Fibroblast of skin of left biceps (primary cell): ENCODE results near the gene MAP4.

ENCODE experiments used
- DNase-seq, 2 experiments: peaks; one replicate each; pipeline ENCODE4 v3.0.0-alpha.2; 2013; ENCODE audit warnings: low read depth in 2 of 2

Gene MAP4

DNA sequence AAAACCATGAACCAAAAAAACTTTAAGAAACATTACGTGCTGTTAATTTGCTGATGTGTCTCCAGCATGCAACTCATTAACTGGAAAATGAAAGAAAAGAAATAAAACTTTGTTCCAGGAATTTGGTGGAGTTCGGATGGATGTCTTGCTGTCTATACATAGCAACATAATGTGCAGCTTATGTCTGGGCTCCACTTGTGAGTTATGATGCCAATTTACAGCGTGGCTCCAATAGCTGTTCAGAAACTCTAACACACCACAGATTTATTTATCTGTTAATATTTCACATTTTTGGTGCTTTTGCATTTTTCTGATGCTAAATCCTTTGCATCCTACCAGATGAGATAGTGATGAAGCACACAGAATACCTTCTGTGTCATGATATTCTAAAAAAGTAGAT is 45.1 kb downstream of the MAP4 start:
- no peak for DNase-seq

DNA sequence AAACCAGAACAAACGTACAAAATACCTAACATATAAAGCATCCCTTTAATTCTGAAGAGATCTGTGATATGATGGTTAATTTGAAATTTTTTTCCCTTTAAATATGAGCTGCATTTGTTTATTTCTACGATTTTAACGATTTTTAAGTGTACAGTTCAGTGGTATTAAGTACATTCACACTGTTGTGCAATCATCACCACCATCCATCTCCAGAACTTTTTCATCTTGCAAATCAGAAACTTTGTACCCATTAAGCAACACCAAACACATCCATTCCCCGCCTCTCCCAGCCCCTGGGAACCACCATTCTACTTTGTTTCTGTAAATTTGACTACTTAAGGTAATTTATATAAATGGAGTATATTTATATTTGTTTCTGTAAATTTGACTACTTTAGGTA is 51.5 kb downstream of the MAP4 start:
- no peak for DNase-seq

DNA sequence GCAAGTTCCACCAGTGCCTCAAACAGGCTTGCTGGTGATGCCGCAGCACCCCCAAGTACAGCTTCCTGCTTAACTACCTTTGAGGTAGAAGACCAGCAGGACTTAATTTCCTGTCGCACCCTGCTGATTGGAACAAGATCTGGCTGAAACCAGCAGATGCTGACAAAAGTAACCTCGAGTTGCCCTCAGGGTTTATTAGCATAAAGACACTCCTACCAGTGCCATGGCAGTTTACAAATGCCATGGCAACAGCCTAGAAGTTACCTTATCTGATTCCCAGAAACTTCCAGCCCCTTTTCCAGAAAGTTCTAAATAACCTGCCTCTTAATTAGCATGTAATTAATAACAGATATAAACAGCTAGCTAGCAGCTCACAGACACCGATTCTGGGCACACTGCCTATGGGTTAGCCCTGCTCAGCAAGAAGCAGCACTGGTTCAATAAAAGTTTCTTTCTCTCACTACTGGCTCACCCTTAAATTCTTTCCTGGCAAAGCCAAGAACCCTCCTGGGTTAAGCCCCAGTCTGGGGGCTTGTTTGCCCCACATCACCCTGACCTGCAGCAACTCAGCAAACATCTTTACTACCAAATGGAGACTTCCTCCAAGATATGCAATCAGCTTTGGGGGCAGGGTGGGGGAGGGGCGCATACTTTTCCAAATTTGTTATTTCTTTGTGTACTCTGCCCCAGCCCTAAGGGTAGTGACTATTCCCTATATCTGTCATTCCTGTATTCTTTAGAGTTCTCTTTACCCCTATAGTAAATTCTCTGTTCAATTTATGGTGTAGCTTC is 54.2 kb downstream of the MAP4 start:
- DNase-seq: no peak

DNA sequence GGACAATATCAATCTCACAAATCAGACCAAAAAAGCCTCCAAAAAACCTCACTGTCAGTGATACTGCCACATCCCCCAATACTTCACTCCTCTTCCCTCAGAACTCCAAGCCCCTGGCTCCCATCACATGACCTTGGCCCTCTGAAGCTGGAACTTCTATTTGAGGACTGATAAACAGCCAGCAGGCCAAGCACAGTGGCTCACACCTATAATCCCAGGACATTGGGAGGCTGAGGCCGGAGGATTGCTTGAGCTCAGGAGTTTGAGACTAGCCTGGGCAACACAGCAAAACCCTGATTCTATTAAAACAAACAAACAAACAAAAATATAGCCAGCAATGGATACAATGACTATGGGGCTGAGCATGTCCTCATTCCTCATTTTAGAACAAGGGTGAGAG is 55.2 kb downstream of the MAP4 start:
- no peak for DNase-seq

DNA sequence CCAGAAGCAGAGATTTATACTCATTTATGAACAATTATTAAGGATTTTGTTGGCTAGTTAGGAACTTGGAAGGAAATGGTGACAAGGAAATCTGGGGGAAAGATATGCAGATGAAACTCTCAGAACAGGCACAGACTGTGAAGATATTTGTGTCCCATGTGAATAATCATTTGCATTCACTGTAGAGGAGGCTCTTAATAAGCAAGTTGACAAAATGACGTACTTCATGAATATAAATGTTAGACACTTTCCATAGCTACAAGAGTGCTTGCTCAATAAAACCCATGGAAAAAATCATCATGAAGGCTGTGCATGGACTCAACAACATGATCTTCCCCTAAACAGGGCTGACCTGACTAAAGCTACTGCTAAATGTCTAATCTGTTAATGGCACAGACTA is 59.7 kb downstream of the MAP4 start:
- DNase-seq: no peak

DNA sequence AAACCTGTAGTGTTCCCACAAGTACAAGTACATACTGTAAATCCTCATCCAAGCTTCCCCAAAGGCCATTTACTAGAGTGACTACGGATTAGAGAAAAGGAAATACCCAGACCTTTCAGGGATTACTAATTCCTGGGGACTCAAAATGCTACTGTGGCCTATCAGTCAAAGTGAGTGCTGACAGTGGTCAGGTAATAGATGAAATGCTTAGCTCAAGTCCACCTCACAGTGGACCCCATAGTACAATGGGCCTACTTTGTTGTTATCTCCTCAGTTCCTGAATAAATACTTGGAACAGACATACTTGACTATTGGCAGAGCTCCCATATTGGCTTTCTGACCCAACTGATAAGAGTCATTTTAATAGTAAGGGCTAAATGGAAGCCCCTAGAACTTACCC is 61.6 kb downstream of the MAP4 start:
- DNase-seq: no peak

DNA sequence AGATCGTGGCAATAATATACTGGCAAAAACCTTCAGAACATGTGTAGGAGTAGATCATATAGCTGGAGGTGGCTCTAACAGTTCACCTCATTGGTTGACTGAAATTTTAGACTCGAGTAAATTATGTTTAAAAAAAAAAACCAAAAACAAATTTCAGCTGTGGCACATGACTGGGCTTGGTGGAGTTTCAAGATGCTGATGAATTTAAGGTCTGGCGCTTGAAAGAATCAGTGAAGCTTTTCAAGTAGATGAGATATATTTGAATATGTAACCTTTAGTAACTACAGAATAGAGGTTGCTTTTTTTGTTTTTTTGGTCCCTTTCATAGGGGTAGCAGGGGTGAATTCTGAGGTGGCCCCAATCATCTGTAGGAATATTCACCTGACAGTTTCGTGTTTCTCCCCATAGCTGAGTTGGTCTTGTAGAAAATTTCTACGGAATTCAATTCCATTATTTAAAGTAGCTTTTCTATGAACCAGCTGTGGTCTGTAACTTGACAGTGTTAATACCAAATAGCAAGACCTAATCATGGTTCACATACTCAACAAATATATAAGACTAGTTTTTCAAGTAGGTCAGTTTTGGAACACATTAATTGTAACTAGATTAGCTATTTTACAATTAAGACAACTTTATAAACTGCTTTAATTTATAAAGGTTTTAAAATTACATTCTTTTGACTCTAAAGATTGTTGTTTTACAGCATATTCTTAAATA is 65.6 kb downstream of the MAP4 start:
- no peak for DNase-seq

DNA sequence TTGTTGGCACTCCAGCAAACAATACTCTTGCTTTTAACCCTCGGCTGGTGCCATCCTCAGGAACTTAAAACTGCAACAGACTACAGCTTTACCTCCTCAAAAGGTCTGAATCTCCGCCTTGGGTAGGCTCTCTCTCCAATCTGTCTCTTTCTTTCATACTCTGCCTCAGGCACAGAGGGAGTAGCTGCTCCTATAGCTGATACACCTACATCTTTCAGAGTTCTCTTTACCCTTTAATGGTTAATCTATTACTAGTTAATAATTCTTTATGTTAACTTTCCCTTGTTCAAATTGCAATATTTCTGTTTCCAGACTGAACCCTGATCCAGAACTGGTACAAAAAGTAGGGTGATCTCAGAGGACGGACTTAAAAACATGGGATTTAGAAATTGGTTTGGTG is 66.2 kb downstream of the MAP4 start:
- DNase-seq: no peak

DNA sequence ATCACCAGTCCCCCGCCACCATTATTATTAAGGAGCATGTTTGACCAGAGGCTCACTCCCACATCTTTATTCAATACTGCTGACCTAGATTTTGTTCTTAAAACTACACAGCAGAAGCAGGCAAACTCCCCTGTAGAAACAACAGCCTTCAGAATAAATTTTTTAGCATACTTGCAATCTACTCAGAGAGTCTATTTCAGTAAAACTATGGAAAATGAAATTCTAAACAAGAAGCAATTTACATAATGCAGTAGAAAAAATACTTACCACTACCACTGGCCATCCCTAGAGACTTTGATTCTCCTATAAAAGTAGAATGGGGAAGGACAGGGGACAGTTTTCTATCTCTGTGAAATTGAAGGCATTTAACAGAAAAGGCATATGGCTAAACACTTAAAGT is 76.0 kb downstream of the MAP4 start:
- no peak for DNase-seq

DNA sequence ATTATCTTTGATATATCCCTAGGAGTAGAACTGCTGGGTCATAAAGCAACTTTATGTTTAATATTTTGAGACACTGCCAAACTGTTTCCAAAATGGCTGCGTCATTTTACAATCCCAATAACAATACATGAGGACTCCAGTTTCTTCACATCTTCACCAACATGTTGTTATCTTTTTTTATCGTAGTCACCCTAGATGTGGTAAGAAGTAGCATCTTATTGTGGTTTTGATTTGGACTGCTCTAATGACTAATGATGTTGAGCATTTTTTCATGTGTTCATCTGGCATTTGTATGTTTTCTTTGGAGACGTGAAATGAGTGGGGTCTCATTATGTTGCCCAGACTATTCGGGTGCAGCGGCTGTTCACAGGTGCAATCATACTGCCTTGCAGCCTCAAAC is 83.8 kb downstream of the MAP4 start:
- DNase-seq: no peak

DNA sequence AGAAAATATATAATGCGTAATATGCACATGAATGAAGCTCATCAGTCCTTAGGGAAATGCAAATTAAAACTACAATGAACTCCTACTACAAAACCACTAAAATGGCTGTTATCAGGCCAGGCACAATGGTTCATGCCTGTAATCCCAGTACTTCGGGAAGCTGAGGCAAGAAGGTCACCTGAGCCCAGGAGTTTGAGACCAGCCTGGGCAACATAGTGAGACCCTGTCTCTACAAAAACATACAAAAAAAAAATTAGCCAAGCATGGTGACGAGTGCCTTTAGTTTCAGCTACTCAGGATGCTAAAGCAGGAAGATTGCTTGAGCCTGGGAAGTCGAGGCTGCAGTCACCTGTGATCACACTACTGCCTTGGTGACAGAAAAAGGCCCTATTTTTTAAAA is 85.2 kb downstream of the MAP4 start:
- no peak for DNase-seq

DNA sequence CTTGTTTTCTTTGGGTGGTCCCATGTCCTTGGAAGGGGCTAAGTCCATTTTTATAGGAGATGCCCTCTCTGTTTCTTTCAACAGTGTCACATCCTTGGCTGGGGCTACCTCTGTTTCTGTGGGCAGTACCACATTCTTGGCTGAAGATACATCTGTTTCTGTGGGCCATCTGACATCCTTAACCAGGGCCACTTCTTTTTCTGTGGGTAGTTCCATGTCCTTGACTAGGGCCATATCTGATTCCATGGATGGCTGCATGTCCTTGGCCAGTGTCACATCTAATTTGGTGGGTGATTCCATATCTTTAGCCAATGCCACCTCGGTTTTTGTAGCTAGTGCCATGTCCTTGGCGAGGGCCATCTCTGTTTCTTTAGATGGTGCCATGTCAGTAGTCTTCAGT is 99.5 kb downstream of the MAP4 start:
- no peak for DNase-seq

DNA sequence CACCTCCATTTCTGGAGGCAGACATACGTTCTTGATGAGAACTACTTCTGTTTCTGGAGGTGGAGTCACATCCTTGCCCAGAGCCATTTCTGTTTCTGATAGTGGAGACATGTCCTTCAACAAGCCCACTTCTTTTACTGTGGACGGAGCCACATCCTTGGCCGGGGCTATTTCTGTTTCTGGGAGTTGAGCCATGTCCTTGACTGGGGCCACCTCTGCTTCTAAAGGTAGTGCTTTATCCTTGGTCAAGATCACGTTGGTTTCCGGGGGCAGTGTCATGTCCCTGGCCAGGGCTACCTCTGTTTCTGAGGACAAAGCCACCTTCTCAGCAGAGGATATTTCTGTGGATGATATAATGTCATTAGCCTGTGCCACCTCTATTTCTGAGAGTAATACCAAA is 100.0 kb downstream of the MAP4 start:
- DNase-seq: no peak

DNA sequence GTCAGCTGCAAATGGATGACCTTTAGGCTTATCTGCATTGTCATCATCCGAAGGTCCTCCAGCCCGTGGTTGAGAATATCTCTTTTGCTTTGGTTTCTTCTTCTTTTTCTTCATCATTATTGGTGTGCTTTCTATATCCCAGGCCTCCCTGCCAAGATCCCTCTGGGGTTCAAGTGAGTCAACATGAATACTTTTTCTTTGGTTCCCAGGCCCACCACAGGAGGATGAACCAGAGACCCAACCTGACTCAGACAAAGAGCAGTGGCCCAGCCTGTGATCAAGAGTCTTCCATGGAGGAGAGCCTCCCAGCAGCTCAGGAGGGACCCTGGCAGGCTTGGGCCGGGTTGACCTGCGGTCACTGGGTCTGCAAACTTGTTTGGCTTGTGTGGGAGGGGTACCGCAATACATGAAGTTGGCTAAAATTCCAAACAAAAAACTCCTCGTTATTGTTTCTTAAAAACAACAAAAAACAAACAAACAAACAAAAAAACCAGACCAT is 104.2 kb downstream of the MAP4 start:
- DNase-seq: no peak

DNA sequence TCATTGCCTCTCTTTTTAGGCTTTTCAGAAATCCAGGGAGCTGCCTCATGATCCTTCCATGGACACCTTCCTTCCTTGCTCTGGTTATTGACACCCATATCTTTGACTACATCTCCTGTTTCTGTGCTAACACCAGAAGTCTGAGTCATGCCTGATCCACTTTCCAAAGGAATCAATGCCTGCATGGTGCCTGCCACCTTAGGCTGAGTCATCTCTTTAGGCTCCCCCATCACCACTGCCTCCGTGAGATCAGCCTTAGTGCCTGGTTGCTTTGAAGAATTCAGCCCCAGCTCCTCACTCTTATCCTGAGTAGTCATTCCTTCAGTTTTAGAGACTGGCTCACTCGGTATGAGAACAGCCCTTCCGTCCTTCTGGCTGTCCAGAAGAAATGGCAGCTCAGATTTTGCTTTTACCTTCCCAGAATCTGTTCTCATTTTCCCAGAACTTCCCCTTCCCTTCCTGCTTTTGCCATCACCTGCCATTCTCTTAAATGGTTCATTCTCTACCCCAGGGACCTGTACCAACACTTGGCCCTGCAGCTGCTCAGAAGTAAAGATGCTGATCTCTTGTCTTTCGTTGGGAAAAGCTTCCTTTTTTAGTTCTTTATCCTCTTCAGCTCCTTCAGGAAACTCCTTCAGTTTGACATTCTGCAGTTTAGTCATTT is 105.3 kb downstream of the MAP4 start:
- DNase-seq: peak; percentile 47 to 57

DNA sequence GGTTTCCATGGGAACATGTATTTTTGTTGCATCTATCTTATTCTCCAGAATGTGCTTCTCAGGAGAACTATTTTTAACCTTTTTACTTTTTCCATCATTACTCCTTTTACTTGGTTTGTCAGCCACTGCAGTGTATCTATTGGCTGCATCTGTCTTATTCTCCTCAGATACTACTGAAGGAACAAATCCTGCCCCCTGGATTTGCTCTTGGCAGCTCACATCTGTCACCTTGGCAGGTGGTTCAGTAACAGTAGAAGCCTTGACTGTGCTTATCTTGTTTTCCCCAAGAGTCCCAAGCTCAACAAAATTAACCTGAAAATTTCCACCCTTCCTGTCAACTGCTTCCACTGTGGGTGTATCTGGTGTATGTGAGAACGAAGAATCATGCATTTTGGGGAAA is 106.0 kb downstream of the MAP4 start:
- DNase-seq: no peak

DNA sequence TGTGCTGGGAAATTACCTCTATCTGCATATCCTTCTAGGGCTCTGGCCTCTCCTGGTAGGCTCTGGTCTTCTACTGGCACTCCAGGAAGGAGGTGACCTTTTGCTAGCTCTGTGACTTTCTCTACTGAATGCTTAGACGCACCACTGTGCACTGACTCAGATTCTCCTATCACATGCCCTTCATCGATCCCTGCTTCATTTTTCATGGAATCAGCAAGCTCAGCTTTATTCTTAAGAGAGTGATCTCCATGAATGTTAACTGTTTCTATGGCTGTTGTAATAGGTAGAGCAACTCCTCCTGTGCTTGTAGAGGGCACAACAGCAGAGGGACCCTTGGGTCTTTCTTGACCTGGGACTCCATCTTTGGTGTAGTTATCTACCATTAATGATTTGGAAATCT is 106.6 kb downstream of the MAP4 start:
- DNase-seq: no peak

DNA sequence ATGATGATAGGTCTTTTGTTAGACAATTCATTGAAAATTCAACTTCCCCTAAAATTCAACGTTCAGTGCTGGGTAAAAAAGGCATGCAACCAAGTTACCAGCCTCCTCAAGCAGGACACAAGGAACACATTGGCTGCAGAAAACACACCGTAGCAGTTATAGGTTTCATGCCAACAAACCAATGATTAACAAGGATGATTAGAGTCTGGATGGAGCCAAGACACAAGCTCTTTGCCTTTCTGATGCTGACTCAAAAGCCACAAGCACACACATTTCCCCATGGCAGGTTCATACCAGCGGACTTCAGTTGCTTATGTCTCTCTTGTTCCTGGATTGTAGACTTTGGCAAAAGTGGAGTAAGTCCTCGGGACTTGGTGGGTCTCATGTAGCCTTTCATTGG is 107.5 kb downstream of the MAP4 start:
- DNase-seq: no peak

DNA sequence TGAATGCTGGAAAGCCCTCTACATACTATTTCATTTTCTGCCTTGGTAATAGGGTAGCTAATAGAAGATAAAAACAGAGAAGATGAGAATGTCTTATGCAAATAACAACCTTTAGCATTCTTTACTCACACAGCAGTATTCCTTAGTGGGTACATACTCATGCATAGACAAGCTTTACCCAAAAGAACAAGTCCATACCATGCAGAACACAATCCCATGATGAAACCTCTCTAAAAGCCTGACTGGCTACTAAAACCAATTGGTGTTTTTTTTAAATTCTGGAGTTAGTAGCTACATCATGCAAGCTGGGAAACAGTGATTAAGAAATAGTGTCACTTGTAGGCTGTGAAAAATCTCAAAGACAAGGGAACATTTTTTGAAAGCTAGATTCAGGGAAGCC is 108.4 kb downstream of the MAP4 start:
- DNase-seq: no peak

DNA sequence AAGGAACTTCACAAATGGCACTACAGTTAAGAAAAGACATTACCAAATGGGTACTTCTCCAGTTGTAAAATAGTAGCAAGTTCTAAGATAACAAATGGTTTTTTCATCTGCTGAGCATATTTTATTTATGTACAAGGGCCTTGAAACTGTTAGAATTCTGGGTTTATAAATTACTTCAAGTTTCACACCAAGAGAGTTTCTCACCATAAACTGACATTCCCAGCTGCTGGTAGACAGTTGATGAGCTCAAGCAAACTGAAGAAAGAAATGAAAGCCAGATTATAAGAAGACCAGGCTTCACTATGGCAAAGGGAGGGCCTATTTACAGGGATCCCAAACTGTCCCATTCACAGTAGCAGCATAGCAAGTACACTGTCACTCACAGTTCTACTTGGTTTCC is 113.5 kb downstream of the MAP4 start:
- DNase-seq: no peak

DNA sequence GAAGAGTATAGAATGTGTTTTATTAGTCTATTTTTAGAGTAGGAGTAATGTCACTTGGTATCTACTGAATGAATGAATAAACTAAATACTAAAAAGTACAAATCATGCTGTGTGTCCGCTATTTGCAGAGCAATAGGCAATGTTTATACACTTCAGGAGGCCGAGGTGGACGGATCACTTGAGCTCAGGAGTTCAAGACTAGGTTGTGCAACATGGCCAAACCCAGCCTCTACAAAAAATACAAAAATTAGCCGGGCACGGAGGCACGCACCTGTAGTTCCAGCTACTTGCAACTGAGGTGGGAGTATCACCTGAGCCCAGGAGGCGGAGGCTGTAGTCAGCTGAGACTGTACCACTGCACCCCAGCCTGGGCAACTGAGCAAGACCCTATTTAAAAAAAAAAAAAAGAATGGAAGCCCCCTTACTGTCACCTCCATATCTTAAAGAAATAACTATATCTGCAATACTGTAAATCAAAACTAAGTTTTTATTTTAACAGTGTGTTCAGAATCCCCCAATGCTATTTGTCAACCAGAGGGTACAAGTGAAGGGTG is 114.9 kb downstream of the MAP4 start:
- DNase-seq: no peak

DNA sequence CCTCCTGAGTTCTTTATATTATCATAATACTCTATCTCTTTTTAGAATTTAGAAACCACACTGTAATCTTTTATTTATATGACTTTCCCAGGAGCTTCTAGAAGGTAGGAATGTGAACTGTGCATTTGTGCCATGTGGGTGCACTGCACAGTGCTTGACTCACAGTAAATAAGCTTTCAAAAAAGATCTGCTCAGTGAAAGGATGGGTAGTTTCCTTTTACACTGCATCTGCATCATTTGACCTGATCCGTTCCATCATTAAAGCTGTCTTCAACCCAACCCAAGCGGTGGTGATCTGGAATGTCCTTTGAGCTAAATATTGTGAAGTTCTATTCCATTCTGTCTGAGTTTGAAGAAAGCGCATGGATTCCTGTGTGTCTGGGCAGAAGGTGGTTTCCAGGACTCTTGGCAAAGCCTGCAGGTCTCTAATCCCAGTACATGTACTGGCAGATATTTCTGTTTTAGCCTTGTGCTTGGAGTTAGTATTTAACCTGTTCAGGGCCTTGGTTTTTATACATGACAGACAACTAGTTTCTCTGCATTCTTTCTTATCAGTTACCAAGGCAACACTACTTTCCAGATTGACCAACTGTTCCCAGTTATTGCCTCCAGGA is 116.6 kb downstream of the MAP4 start:
- no peak for DNase-seq
